K562 treated with DMSO at 1 percent for 4 hours (cell line): ENCODE measurements around the gene CDK11B. TPM values are rescaled to one million over a fixed set of nuclear protein-coding genes. Genes with fewer than 3 reads are reported as not detected.

Source experiments
- total RNA-seq: library from RNA; unstranded; fragments of 300-600 nt; gene quantifications from 2 replicates; pipeline ENCODE4 v1.2.3, GENCODE V29; 2022; ENCODE audit not compliant: insufficient read depth

Gene CDK11B
- 38.4 and 40.7 TPM in 2 replicates for total RNA-seq

DNA sequence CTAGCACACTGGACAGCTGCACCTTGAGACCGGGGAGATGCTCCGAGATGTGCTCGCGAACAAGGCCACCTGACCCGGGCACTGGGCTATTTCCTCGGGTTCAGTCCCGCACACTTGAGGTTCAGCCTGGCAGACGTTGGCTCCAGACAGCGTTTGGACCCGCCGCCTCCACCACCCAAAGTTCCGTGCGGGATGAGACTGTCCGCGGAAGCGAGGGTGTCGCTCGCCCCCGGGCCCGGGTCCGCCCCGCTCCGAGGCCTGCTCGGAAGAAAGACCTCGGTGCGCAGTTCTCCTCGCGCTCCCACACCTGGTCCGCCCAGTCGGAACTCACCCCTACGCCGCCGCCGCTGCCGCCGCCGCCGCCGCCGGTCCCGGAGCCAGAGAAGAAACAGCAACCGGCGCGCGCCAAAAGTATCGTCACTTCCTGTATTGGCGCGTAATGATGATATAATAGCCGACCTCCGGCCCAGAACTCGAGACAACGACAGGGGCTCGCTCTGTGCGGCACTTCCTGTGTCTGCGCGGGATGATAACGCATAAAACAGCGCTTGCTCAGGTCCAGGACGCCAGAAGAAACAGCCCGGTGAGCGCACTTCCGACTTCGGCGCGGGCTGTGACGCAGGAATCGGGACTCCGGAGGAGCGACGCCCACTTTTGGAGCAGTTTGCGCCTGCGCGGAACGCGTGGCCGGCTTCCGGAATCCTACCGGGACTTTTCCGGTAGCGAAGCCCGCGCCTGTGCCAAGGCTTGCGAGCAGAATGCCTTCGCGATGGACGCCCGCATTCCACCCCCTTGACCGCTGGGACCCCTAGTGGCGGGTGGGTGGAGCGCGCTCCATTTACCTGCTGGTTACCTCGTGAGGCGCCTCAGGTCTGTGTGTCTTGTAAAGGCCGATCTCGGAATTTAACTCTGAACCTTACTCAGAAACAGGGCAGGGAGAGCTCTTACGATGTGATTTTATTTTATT is at the start of gene CDK11B:
Gene CDK11B, minus strand, starts transcription at position 422 of the 967 bp plus-strand sequence. CDS start 1,519 bp downstream, outside the sequence.

DNA sequence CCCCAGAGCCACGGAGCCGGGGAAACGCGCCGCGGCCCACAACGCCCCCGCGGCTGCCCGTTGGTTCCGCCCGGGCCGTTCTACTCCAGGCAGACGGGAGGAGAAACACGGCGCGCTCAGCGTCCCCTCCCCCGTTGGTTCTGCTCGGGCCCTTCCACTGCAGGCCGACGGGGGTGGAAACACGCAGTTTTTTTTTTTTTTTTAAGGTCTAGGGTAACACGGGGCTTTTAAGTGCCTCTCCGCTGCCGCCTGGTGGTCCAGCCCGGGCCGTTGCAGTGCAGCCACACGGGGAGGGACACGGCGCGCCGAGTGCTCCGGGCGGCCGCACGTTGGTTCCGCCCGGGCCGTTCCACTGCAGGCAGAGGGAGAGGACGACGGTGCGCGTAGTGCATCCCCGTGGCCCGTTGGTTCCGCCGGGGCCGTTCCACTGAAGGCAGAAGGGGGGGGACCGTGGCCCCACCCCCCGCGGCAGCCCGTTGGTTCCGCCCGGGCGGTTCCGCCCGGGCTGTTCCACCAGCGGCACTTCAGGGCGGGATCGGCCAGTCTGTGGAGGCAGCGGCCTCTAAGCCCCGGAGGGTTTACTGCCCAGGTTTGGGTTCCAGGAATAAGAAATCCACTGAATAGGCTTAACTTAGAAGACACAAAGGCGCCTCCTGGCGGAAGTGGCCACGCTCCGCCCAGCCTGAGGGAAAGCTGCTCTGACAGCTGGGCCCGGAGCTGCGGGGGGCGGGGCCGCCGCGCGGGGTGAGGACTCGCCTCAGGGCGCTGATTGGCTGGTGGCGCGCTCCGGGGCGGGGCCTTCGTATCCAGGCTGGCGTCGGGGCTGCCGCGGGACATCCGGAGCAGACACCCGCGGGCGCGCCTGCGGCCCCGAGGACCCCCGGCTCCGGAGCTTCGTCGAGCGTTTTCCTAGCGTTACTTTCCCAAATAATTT is 34.2 kb upstream of the CDK11B start, which contains the start of gene SLC35E2B:
Gene SLC35E2B, minus strand, starts transcription at position 82 of the 934 bp plus-strand sequence. CDS start 16,096 bp downstream, outside the sequence.

DNA sequence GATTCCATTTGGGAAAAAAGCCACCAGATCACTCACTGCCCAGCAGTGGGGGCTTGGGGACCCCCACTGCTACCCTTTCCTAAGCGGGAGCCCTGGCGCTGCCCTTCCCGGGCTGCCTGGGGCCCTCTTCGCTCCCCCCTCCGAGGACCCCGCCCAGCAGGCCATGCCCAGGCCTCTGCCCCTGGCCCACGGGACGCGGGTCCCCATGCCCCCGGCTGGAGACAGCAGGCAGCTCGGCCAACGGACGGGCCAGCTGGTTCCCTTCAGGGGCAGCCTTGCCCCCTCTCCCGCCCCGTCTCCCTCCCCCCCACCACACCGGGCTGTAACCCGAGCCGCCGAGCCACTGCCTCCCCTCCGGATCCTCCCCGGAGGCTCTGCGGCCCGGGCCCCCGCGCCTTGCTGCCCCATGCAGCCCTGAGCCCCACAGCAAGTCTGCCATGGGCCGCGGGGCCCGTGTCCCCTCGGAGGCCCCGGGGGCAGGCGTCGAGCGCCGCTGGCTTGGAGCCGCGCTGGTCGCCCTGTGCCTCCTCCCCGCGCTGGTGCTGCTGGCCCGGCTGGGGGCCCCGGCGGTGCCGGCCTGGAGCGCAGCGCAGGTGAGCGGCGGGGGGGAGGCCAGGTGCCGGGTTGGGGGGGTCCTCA is 26.9 kb downstream of the CDK11B start, which contains the start of gene MMP23B:
Gene MMP23B, plus strand, starts transcription at position 392 of the 639 bp plus-strand sequence. Its CDS starts 46 bp downstream, at position 438.

DNA sequence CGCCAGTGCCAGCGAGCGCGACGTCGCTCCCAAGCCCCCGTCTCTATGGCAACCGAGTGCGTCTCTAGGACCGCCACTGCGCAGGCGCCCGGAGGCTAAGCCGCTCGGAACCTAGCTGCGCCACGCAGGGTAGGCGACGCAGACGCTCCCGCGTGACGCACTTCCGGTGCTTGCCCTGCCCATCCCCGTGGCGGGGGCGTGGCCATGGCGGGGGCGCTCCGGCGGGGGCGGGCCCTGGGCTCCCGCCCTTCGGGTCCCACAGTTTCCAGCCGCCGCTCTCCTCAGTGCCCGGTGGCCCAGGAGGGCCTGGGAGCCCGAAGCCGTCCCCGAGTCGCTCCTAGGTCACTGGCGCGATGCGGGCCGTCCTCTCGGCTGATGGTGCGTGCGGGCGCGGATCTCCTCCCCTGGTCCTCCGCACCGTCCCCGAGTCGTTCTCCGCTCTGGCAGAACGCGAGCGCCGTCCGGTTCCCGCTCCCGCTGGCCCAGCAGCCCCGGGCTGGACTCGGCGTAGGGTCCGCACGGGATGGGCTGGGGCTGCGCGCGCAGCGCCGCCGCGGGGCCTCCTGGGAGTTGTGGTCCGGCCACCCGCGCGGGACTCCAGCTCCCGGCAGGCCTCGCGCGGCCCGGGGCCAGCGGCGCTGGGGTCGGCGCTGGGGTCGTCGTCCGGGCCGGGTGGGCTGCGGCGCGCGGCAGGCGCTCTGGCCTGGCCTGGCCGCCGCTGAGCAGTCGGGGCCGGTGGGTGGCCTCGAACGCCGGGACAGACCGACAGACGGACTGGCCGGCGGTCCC is 43.4 kb downstream of the CDK11B start, which contains the start of gene MIB2:
Gene MIB2, plus strand, starts transcription at position 245 of the 789 bp plus-strand sequence. CDS start 7,953 bp downstream, outside the sequence.

DNA sequence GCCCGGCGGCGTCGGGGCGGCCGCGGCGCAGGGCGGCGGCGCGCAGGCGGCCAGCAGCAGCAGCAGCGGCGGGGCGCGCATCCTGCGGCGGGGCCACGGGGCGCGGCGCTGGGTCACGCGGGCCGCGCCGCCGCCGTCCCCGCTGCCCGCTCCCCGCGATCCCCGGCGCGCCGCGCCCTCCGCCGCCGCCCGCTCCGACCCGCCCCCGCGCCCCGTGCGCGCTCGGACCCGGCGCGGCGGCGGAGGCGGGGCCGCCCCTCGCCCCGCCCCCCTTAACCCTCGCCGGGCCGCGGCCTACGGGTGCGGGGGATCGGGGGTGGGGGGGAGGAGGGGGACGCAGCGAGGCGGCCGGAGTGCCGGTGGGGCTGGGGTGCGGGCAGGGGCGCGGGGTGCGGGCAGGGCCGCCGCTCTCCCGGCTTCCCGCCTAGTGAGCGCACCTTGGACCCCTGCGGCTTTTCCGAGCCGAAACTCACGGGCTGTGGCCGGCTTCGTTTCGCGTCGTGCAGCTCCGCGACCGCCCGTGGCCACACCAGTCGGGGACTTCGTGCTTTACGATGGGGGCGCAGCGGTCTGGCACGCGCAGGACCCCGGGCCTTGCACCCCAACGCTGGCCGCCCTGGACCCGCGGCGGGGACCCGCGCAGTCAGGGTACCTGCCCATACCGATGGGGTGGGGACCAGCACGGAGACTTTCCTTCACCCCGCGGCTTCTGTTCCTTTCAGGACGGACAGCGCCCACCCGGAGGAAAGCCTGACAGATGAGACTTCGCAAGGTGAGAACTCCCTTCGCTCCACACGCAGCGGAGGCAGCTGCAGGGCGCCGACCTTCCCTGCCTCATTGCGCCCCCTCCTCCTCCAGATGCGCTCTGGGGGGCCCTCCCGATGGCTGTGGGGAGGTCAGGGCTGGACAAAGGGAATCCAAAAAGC is 58.6 kb downstream of the CDK11B start, which contains the start of gene FNDC10:
Gene FNDC10, minus strand, starts transcription at position 201 of the 926 bp plus-strand sequence. Its CDS starts 120 bp downstream, at position 81.

Other genes with a start within 250 kb of the CDK11B start
- gene ANKRD65, start 237.7 kb downstream of the CDK11B start, total RNA-seq = not detected in 2 replicates
- gene VWA1, start 223.3 kb downstream of the CDK11B start, total RNA-seq = 7.9 and 9.2 TPM in 2 replicates
- 0.15 TPM in 1 of 2 replicates, not detected in the other for gene ATAD3C, start 209.3 kb downstream of the CDK11B start, total RNA-seq
- 16.8 and 24.2 TPM in 2 replicates for gene ATAD3B, start 187.2 kb downstream of the CDK11B start, total RNA-seq
- gene ATAD3A, start 146.8 kb downstream of the CDK11B start, total RNA-seq = 81.9 and 86.9 TPM in 2 replicates
- not detected in 2 replicates for gene TMEM240, start 118.4 kb downstream of the CDK11B start, total RNA-seq
- gene SSU72, start 84.1 kb downstream of the CDK11B start, total RNA-seq = 200 and 228 TPM in 2 replicates
- 3.3 and 4.2 TPM in 2 replicates for gene FNDC10, start 58.9 kb downstream of the CDK11B start, total RNA-seq
- gene MIB2, start 43.5 kb downstream of the CDK11B start, total RNA-seq = 51.8 and 53.0 TPM in 2 replicates
- 0.73 TPM in 1 of 2 replicates, not detected in the other for gene MMP23B, start 26.8 kb downstream of the CDK11B start, total RNA-seq
- gene SLC35E2B, start 33.8 kb upstream of the CDK11B start, total RNA-seq = 49.7 and 62.8 TPM in 2 replicates
- gene CDK11A, start 65.4 kb upstream of the CDK11B start, total RNA-seq = 50.6 and 64.9 TPM in 2 replicates
- gene NADK, start 119.5 kb upstream of the CDK11B start, total RNA-seq = 83.4 and 102 TPM in 2 replicates
- 216 and 231 TPM in 2 replicates for gene GNB1, start 232.1 kb upstream of the CDK11B start, total RNA-seq